Calu3 (cell line): ENCODE results near the gene CDK1. TPM values are rescaled to one million over a fixed set of nuclear protein-coding genes. Genes with fewer than 3 reads are reported as not detected.
"Not testable (repeated sequence)": the region's sequence is repeated elsewhere in the genome, so short reads cannot be mapped to it uniquely, and the experiment has no call there.

ENCODE experiments used
- BruUV-seq: library from RNA; stranded (reverse); fragments of 400-500 nt; replicated peaks from 2 replicates; lab custom pipeline; 2021; lab: Mats Ljungman, UMichigan
- CTCF ChIA-PET: fragments of 300-600 bp; sonication (Branson Sonifier 250); formaldehyde crosslinking; loops from one replicate; lab custom pipeline; 2022; ENCODE audit warnings: antibody characterized with exemption; lab: Charles Lee
- DNase-seq: peaks from one replicate; pipeline ENCODE4 v3.0.0; 2022
- H3K27ac Mint-ChIP-seq: one replicate; pipeline ENCODE4 v1.8.0; 2022; ENCODE audit warnings: mixed read lengths; ENCODE audit not compliant: unreplicated experiment
- H3K27me3 Mint-ChIP-seq: one replicate; pipeline ENCODE4 v1.8.0; 2022; ENCODE audit warnings: mixed read lengths; ENCODE audit not compliant: unreplicated experiment
- H3K36me3 Mint-ChIP-seq: one replicate; pipeline ENCODE4 v1.8.0; 2022; ENCODE audit warnings: mild to moderate bottlenecking, moderate library complexity, mixed read lengths; ENCODE audit not compliant: insufficient read depth, unreplicated experiment
- H3K4me1 Mint-ChIP-seq: one replicate; pipeline ENCODE4 v1.8.0; 2022; ENCODE audit warnings: mild to moderate bottlenecking, low read depth, mixed read lengths; ENCODE audit not compliant: unreplicated experiment
- H3K4me3 Mint-ChIP-seq: one replicate; pipeline ENCODE4 v1.8.0; 2022; ENCODE audit warnings: mild to moderate bottlenecking, low read depth, moderate library complexity, mixed read lengths; ENCODE audit not compliant: unreplicated experiment
- H3K9me3 Mint-ChIP-seq: one replicate; pipeline ENCODE4 v1.8.0; 2022; ENCODE audit warnings: low read depth, mixed read lengths; ENCODE audit not compliant: unreplicated experiment
- intact Hi-C: fragments of 100-400 bp; cut with micrococcal nuclease; formaldehyde crosslinking; loops from one replicate; pipeline ENCODE4 v1.10.0; 2022; ENCODE audit not compliant: unreplicated experiment
- total RNA-seq: library from RNA; stranded (reverse); gene quantifications from 2 replicates; pipeline ENCODE4 v1.2.3, GENCODE V29; 2022
- TF ChIP-seq, protein P1 (sequence below): fragments of 200-600 bp; IDR thresholded peaks from one replicate; pipeline ENCODE4 v1.8.0; 2022; ENCODE audit warnings: antibody characterized with exemption; ENCODE audit not compliant: unreplicated experiment

CDK1 gene
- total RNA-seq, 1 experiment from 2014 or later: 140 TPM

- Mint-ChIP-seq H3K9me3 (no peaks in the 10 kb centered on the region), H3K4me1 (peaks cover 12% of the 10 kb centered on the region), H3K4me3 (no peak overlapping the region), H3K27ac (no peak overlapping the region), H3K36me3 (no peaks in the 10 kb centered on the region), H3K27me3 (no peaks in the 10 kb centered on the region)
- intact Hi-C loops: no loop called here
- CTCF ChIA-PET: interaction anchor here (0.9 kb wide), 1 partner anchor 9 kb away, joined by 5 read pairs; no protein-coding TSS in a partner anchor
- no peak for DNase-seq
- no TSS peak for BruUV-seq
- TF ChIP-seq, protein P1, sequence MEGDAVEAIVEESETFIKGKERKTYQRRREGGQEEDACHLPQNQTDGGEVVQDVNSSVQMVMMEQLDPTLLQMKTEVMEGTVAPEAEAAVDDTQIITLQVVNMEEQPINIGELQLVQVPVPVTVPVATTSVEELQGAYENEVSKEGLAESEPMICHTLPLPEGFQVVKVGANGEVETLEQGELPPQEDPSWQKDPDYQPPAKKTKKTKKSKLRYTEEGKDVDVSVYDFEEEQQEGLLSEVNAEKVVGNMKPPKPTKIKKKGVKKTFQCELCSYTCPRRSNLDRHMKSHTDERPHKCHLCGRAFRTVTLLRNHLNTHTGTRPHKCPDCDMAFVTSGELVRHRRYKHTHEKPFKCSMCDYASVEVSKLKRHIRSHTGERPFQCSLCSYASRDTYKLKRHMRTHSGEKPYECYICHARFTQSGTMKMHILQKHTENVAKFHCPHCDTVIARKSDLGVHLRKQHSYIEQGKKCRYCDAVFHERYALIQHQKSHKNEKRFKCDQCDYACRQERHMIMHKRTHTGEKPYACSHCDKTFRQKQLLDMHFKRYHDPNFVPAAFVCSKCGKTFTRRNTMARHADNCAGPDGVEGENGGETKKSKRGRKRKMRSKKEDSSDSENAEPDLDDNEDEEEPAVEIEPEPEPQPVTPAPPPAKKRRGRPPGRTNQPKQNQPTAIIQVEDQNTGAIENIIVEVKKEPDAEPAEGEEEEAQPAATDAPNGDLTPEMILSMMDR: no peak
Measured at GRCh38 chr10:60827791-60828488, 49.7 kb downstream of the CDK1 start.

DNA sequence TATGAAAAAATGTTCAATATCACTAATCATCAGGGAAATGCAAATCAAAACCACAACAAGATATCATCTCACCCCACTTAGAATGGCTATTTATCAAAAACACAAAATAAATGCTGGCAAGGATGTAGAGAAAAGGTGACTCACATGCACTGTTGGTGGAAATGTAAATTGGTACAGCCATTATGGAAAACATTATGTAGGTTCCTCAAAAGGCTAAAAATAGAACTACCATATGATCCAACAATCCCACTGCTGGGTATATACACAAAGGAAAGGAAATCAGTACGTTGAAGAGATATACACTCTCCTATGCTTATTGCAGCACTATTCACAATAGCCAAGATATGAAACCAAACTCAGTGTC lies 50.2 kb downstream of the CDK1 start:
- no peak for DNase-seq
- Mint-ChIP-seq H3K27ac (no peak overlapping the region), H3K36me3 (no peaks in the 10 kb centered on the region), H3K4me1 (peaks cover 12% of the 10 kb centered on the region), H3K27me3 (no peaks in the 10 kb centered on the region), H3K9me3 (no peaks in the 10 kb centered on the region), H3K4me3 (no peak overlapping the region)
- intact Hi-C loops: no loop called here
- BruUV-seq: no TSS peak
- TF ChIP-seq, protein P1: no peak
- CTCF ChIA-PET: interaction anchor here (0.9 kb wide), 1 partner anchor 9 kb away, joined by 5 read pairs; no protein-coding TSS in a partner anchor

- intact Hi-C loops, BruUV-seq, CTCF ChIA-PET, H3K9me3 Mint-ChIP-seq, H3K36me3 Mint-ChIP-seq, H3K4me3 Mint-ChIP-seq, H3K27me3 Mint-ChIP-seq, H3K27ac Mint-ChIP-seq, DNase-seq: not testable (repeated sequence)
- peaks cover 12% of the 10 kb centered on the region for H3K4me1 Mint-ChIP-seq
Measured at GRCh38 chr10:60832136-60832535, 53.9 kb downstream of the CDK1 start.

DNA sequence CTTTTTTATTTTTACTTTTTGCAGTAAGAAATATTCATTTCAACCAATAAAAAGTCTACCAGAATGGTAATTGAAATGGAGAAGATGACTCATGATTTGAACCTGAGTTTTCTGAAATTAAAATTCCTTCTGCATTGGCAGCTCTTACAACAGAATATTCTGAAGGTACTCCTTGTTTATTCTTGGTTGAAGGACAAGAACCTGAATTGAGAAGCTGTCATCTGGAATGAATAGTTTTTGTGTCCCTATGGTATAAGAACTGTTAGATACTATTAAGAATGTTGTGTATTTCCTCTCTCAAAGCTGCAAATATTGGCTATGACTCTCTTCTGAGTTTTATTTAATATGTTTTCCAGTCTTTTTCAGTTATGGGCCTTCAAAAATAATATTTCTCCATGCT lies 56.1 kb downstream of the CDK1 start:
- no peaks in the 10 kb centered on the region for H3K36me3 Mint-ChIP-seq
- no peak for DNase-seq
- intact Hi-C loops: no loop called here
- H3K4me3 Mint-ChIP-seq: no peak overlapping the region
- TF ChIP-seq, protein P1: no peak
- no peaks in the 10 kb centered on the region for H3K4me1 Mint-ChIP-seq
- H3K27ac Mint-ChIP-seq: no peak overlapping the region
- no TSS peak for BruUV-seq
- H3K27me3 Mint-ChIP-seq: no peaks in the 10 kb centered on the region
- H3K9me3 Mint-ChIP-seq: no peaks in the 10 kb centered on the region
- CTCF ChIA-PET: interaction anchor here (0.6 kb wide), 1 partner anchor 18 kb away, joined by 3 read pairs; no protein-coding TSS in a partner anchor

- CTCF ChIA-PET: interaction anchor here (0.6 kb wide), 1 partner anchor 19 kb away, joined by 3 read pairs; no protein-coding TSS in a partner anchor
- BruUV-seq: no TSS peak
- intact Hi-C loops: no loop called here
- no peaks in the 10 kb centered on the region for H3K9me3 Mint-ChIP-seq
- H3K27ac Mint-ChIP-seq: no peak overlapping the region
- TF ChIP-seq, protein P1: no peak
- H3K4me3 Mint-ChIP-seq: no peak overlapping the region
- no peaks in the 10 kb centered on the region for H3K36me3 Mint-ChIP-seq
- H3K4me1 Mint-ChIP-seq: no peaks in the 10 kb centered on the region
- DNase-seq: no peak
- no peaks in the 10 kb centered on the region for H3K27me3 Mint-ChIP-seq
Measured at GRCh38 chr10:60835049-60835448, 56.8 kb downstream of the CDK1 start.

- H3K9me3 Mint-ChIP-seq, H3K27me3 Mint-ChIP-seq, intact Hi-C loops, H3K36me3 Mint-ChIP-seq, H3K4me3 Mint-ChIP-seq, H3K4me1 Mint-ChIP-seq, BruUV-seq, H3K27ac Mint-ChIP-seq, DNase-seq: not testable (repeated sequence)
- CTCF ChIA-PET: interaction anchor here (0.6 kb wide), 1 partner anchor 325 kb away, joined by 3 read pairs; no protein-coding TSS in a partner anchor
Measured at GRCh38 chr10:60841227-60841626, 62.9 kb downstream of the CDK1 start.
